ENCODE data around the gene COA7.

GRCh38 chr1:52747450-52747849, 49.3 kb upstream of the COA7 start:
- TF ChIP-seq POLR2A (IDR thresholded peaks at IDR 0.05) (no peak), CTCF (IDR thresholded peaks at IDR 0.05) (no peak), POLR2AphosphoS5 (IDR thresholded peaks at IDR 0.05; ENCODE audit: insufficient read depth in 1 of 2, low read depth in 1 of 2) (no peak)

Measured in vagina (tissue), 2 donors.